Small intestine (tissue), 7 donors: Measurements from ENCODE around the gene PPTC7. TPM values are rescaled to one million over a fixed set of nuclear protein-coding genes. Genes with fewer than 3 reads are reported as not detected.
"Not testable (repeated sequence)": the region's sequence is repeated elsewhere in the genome, so short reads cannot be mapped to it uniquely, and the experiment has no call there.

Experiments used
- DNase-seq, 2 donors: peaks; one replicate each; pipeline versions ENCODE4 v3.0.0 to v3.0.0-alpha.2; 2013
- FAIRE-seq: peaks from 2 replicates; lab custom pipeline; 2012; peaks lifted over from hg19 to GRCh38; lab: Jason Lieb, UNC
- H3K27ac ChIP-seq, 3 donors: one replicate each; pipeline ENCODE4 v1.5.1; 2013; ENCODE audit warnings: low read length in 2 of 3, mild to moderate bottlenecking in 2 of 3, control low read depth in 1 of 3, inconsistent platforms in 1 of 3, low read depth in 1 of 3, moderate library complexity in 1 of 3
- H3K27me3 ChIP-seq, 3 donors: one replicate each; pipeline ENCODE4 v1.6.1; 2013; ENCODE audit warnings: low read length in 3 of 3, inconsistent platforms in 1 of 3; ENCODE audit not compliant: control insufficient read depth in 3 of 3, insufficient read depth in 3 of 3
- H3K36me3 ChIP-seq, 3 donors: one replicate each; pipeline ENCODE4 v1.6.1; 2013; ENCODE audit warnings: low read length in 3 of 3, inconsistent platforms in 1 of 3, low read depth in 1 of 3, mild to moderate bottlenecking in 1 of 3, moderate library complexity in 1 of 3; ENCODE audit not compliant: control insufficient read depth in 3 of 3, insufficient read depth in 2 of 3
- H3K4me1 ChIP-seq, 3 donors: one replicate each; pipeline ENCODE4 v1.6.1; 2013; ENCODE audit warnings: low read length in 2 of 3, inconsistent platforms in 1 of 3, low read depth in 1 of 3, mild to moderate bottlenecking in 1 of 3, moderate library complexity in 1 of 3; ENCODE audit not compliant: control insufficient read depth in 3 of 3, insufficient read depth in 2 of 3
- H3K4me3 ChIP-seq, 3 donors: one replicate each; pipeline ENCODE4 v1.5.1; 2013; ENCODE audit warnings: low read length in 3 of 3, control low read depth in 1 of 3, inconsistent platforms in 1 of 3, low read depth in 1 of 3, mild to moderate bottlenecking in 1 of 3, moderate library complexity in 1 of 3
- H3K9me3 ChIP-seq, 2 donors: one replicate each; pipeline ENCODE4 v1.6.1; 2013; ENCODE audit warnings: low read depth in 1 of 2, low read length in 1 of 2; ENCODE audit not compliant: control insufficient read depth in 2 of 2, insufficient read depth in 1 of 2
- WGBS, 3 donors: extraction: QIAGEN DNeasy Blood & Tissue Kit; methylation state at CpG; one replicate each; pipeline ENCODE4 v1.1.7; 2013; 5-methylcytosine and 5-hydroxymethylcytosine counted together
- polyA plus RNA-seq, 4 donors: library from polyadenylated mRNA; stranded (reverse) in 3 of 4; unstranded in 1 of 4; fragments of 200-250 nt in 3 of 4; fragments of 120-200 nt in 1 of 4; gene quantifications; one replicate each; pipeline versions ENCODE4 v1.2.1 to v1.2.3, GENCODE V29; 2013
- donor health status: healthy with polysubstance abuse.
- donor health status: control.
- donor health status: control.
- donor health status: Bipolar disorder and iron deficiency.
- donor health status: healthy.

Gene PPTC7
- polyA plus RNA-seq, 4 donors: 8.6 to 21.5 (median 12.0) TPM

GRCh38 chr12:110550981-110551380 lies 32.1 kb downstream of the PPTC7 start:
- Histone ChIP-seq H3K36me3 (peaks cover 4 to 15% (median 9%) of the 10 kb centered on the region in 3 donors), H3K4me1 (peaks cover 0 to 5% (median 0%) of the 10 kb centered on the region in 3 donors), H3K27me3 (no peaks in the 10 kb centered on the region), H3K4me3 (no peak overlapping the region), H3K9me3 (no peaks in the 10 kb centered on the region), H3K27ac (no peak overlapping the region)
- DNase-seq (no peak), FAIRE-seq (no peak)
- WGBS, 3 donors: 84 to 93% (median 91%) methylated on average over 4 of the region's 4 CpGs

- Histone ChIP-seq H3K36me3 (peaks cover 4 to 21% (median 13%) of the 10 kb centered on the region in 3 donors), H3K27me3 (no peaks in the 10 kb centered on the region), H3K9me3 (no peaks in the 10 kb centered on the region), H3K27ac (no peak overlapping the region), H3K4me3 (no peak overlapping the region), H3K4me1 (peaks cover 0 to 3% (median 0%) of the 10 kb centered on the region in 3 donors)
- DNase-seq (no peak), FAIRE-seq (no peak)
- WGBS, 3 donors: 88 to 95% (median 90%) methylated on average over 2 of the region's 2 CpGs
Measured at GRCh38 chr12:110549716-110550115, 33.4 kb downstream of the PPTC7 start.

DNA sequence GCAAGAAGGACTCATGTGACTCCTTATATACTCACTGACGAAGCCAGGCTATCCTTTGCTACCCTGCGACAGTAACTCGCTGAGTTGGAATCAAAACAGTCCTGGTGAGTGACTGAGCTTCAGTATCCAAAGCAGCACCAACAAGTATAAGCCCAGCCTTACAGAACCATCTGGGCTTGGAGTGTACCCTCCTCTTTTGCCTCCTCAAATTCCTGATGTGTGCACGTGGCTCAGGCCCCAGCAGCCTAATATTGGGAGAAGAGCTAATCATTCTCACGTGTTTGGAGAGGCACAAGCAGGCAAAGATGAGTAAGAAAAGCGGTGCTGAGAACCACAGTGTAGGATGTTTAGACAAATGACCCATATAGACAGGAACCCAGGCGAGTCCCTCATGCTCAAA lies 34.4 kb downstream of the PPTC7 start:
- WGBS, 3 donors: 78 to 89% (median 85%) methylated on average over 7 of the region's 7 CpGs
- H3K27ac ChIP-seq: no peak overlapping the region
- H3K27me3 ChIP-seq: no peaks in the 10 kb centered on the region
- H3K9me3 ChIP-seq: no peaks in the 10 kb centered on the region
- DNase-seq (no peak), FAIRE-seq (no peak)
- no peak overlapping the region for H3K4me3 ChIP-seq
- peaks cover 4 to 22% (median 13%) of the 10 kb centered on the region in 3 donors for H3K36me3 ChIP-seq
- H3K4me1 ChIP-seq: peaks cover 0 to 5% (median 0%) of the 10 kb centered on the region in 3 donors

GRCh38 chr12:110547090-110547489 lies 36.0 kb downstream of the PPTC7 start:
- FAIRE-seq: no peak
- no peak overlapping the region for H3K4me3 ChIP-seq
- H3K36me3 ChIP-seq: peaks cover 4 to 25% (median 13%) of the 10 kb centered on the region in 3 donors
- H3K4me1 ChIP-seq: peaks cover 0 to 12% (median 0%) of the 10 kb centered on the region in 3 donors
- WGBS, 3 donors: 85 to 93% (median 87%) methylated on average over 2 of the region's 2 CpGs
- DNase-seq: no peak
- H3K27ac ChIP-seq: no peak overlapping the region
- no peaks in the 10 kb centered on the region for H3K9me3 ChIP-seq
- no peaks in the 10 kb centered on the region for H3K27me3 ChIP-seq

DNA sequence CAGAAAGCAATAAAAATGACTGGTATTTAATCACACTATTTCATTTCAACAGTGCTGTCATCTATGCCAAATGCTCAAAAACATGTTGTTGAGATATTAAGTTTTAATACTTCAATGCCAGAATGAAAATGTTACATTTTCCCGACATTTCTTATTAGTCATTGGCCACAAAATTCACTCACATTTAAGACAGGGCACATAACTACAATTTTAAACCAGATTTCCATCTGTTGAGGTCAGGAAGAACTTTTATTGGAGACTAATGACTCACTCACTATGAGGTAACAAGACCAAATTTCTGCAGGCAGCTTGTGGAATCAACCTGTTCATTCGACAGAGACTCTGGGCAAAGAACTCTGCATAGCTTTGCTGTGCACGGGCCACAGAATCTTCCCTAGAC lies 36.8 kb downstream of the PPTC7 start:
- Histone ChIP-seq H3K9me3 (no peaks in the 10 kb centered on the region), H3K4me1 (peaks cover 0 to 12% (median 0%) of the 10 kb centered on the region in 3 donors), H3K36me3 (peaks cover 4 to 27% (median 11%) of the 10 kb centered on the region in 3 donors), H3K4me3 (no peak overlapping the region), H3K27me3 (no peaks in the 10 kb centered on the region), H3K27ac (no peak overlapping the region)
- no peak for DNase-seq
- WGBS, 3 donors: 78 to 83% (median 79%) methylated on average over 3 of the region's 3 CpGs
- no peak for FAIRE-seq

DNA sequence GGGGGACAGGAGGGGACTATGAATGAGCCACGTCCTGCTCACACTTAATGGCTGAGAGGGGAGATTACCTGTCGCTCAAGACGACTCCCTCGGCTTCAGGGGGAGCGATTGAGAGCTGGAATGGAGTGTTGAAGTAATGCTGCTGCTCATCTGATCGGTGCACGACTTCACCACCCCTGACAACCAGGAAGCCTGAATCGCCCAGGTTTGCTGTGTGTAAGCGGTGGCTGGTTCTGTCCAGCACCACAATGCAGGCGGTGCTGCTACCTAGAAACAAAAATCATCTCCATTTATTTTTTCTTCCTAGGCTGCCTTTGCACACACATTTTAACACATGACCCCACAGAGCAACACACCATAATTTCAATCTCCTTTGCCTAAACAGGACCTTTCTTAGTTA lies 37.3 kb downstream of the PPTC7 start:
- no peak for FAIRE-seq
- Histone ChIP-seq H3K27ac (peak overlapping the region in 1 of 3 donors; percentile 11), H3K4me1 (peaks cover 0 to 12% (median 0%) of the 10 kb centered on the region in 3 donors)

GRCh38 chr12:110545259-110545658 lies 37.9 kb downstream of the PPTC7 start:
- WGBS, 3 donors: 78 to 90% (median 87%) methylated on average over 4 of the region's 4 CpGs
- Histone ChIP-seq H3K4me1 (peaks cover 0 to 12% (median 0%) of the 10 kb centered on the region in 3 donors), H3K36me3 (peaks cover 4 to 24% (median 9%) of the 10 kb centered on the region in 3 donors)
- not testable (repeated sequence) for DNase-seq, H3K4me3 ChIP-seq, H3K27ac ChIP-seq, H3K9me3 ChIP-seq, H3K27me3 ChIP-seq, FAIRE-seq

More for the DNA sequence above, 37.3 kb downstream of the PPTC7 start:
- Histone ChIP-seq H3K36me3 (peaks cover 4 to 24% (median 11%) of the 10 kb centered on the region in 3 donors), H3K4me3 (no peak overlapping the region), H3K27me3 (no peaks in the 10 kb centered on the region), H3K9me3 (no peaks in the 10 kb centered on the region)
- WGBS, 3 donors: 90 to 97% (median 94%) methylated on average over 10 of the region's 10 CpGs
- no peak for DNase-seq

DNA sequence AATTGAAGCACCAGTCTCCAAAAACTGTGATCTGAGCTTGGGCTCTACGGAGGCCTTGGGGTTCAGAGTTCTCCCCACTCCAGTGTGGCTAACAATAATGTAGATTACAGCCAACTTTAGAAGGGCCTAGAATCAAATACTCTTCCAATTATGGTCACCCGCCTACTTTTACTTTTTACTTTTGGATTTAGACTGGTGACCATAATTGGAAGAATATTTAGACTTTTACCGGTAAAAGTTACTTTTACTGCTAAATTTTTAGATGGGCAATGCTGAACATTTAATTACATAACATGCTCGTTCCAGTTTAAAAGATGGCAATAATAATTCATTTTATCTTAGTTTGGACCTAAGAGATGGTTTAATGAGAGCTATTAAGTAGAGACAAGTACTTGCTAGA lies 39.2 kb downstream of the PPTC7 start:
- H3K36me3 ChIP-seq: peaks cover 5 to 26% (median 9%) of the 10 kb centered on the region in 3 donors
- H3K4me1 ChIP-seq: peaks cover 0 to 12% (median 0%) of the 10 kb centered on the region in 3 donors
- H3K4me3 ChIP-seq: no peak overlapping the region
- FAIRE-seq: no peak
- no peak for DNase-seq
- H3K27ac ChIP-seq: peak overlapping the region in 2 of 3 donors; percentile 27 to 75
- no peaks in the 10 kb centered on the region for H3K27me3 ChIP-seq
- H3K9me3 ChIP-seq: no peaks in the 10 kb centered on the region
- WGBS, 3 donors: 29 to 60% (median 51%) methylated on average over 4 of the region's 4 CpGs
